Ovary (tissue), 3 donors: ENCODE measurements around the gene DDX47.

Experiments used
- POLR2A ChIP-seq: fragments of 450-650 bp; IDR thresholded peaks from one replicate; pipeline ENCODE4 v1.6.1; 2017; ENCODE audit warnings: antibody characterized with exemption, mild to moderate bottlenecking, moderate library complexity
- TF ChIP-seq, protein P1 (sequence below), 3 donors: fragments of 450-650 bp in 2 of 3; fragments of 200-600 bp in 1 of 3; IDR thresholded peaks; one replicate each; pipeline versions ENCODE4 v1.5.1 to v1.8.0; 2016 to 2022; ENCODE audit warnings: antibody characterized with exemption in 3 of 3, mild to moderate bottlenecking in 1 of 3
- donor health status: DM: no; HTN: no; CAD: no.

DNA sequence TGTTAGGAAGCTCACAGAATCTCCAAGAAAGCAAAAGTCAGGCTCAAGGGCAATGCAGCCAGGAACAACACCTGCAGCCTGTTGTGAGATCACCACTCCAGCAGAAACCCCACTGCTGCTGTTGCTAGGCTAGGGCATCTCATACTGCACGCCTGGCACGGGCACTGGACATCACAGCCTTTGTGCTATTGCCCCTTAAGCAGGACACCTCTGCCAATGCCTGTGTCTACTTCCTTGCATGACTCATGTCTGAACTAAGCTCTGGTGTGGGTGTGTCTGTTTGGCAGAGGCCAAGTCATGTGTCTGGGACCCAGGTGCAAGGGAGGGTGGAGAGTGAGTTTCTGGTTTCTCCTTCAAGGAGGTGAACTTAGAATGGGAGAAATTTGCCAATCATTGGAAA lies 10.0 kb upstream of the DDX47 start:
- TF ChIP-seq, protein P1, sequence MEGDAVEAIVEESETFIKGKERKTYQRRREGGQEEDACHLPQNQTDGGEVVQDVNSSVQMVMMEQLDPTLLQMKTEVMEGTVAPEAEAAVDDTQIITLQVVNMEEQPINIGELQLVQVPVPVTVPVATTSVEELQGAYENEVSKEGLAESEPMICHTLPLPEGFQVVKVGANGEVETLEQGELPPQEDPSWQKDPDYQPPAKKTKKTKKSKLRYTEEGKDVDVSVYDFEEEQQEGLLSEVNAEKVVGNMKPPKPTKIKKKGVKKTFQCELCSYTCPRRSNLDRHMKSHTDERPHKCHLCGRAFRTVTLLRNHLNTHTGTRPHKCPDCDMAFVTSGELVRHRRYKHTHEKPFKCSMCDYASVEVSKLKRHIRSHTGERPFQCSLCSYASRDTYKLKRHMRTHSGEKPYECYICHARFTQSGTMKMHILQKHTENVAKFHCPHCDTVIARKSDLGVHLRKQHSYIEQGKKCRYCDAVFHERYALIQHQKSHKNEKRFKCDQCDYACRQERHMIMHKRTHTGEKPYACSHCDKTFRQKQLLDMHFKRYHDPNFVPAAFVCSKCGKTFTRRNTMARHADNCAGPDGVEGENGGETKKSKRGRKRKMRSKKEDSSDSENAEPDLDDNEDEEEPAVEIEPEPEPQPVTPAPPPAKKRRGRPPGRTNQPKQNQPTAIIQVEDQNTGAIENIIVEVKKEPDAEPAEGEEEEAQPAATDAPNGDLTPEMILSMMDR (IDR thresholded peaks at IDR 0.05): no peak
- no peak for TF ChIP-seq POLR2A
